Measurements from ENCODE around the gene NMNAT3.

DNA sequence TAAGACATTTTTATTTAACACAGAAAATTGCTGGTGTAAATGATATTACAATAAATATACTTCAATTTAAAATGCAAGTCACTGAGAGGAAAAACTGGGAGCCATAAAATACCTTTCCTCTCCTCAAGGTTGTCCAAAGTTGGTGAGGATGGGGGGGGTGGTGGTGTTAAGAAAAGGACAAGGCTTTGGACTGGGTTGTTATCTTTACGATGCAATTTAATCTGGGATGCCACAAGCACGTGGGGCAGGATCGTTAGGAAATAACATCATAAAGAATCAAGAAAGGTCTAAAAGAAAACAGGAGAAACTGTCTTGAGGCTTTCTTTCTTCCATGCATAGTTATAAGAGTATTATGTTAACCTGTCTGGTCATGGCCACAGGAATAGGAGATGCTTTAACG, 66.9 kb downstream of the NMNAT3 start:
- TF ChIP-seq, protein P1, sequence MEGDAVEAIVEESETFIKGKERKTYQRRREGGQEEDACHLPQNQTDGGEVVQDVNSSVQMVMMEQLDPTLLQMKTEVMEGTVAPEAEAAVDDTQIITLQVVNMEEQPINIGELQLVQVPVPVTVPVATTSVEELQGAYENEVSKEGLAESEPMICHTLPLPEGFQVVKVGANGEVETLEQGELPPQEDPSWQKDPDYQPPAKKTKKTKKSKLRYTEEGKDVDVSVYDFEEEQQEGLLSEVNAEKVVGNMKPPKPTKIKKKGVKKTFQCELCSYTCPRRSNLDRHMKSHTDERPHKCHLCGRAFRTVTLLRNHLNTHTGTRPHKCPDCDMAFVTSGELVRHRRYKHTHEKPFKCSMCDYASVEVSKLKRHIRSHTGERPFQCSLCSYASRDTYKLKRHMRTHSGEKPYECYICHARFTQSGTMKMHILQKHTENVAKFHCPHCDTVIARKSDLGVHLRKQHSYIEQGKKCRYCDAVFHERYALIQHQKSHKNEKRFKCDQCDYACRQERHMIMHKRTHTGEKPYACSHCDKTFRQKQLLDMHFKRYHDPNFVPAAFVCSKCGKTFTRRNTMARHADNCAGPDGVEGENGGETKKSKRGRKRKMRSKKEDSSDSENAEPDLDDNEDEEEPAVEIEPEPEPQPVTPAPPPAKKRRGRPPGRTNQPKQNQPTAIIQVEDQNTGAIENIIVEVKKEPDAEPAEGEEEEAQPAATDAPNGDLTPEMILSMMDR (IDR thresholded peaks at IDR 0.05), result no peak
- no peak for TF ChIP-seq EP300 (IDR thresholded peaks at IDR 0.05)
- no peak for TF ChIP-seq POLR2A (IDR thresholded peaks at IDR 0.05)
